Measurements from ENCODE around the gene DHRS7. TPM values are rescaled to one million over a fixed set of nuclear protein-coding genes. Genes with fewer than 3 reads are reported as not detected.
"Not testable (repeated sequence)": the region's sequence is repeated elsewhere in the genome, so short reads cannot be mapped to it uniquely, and the experiment has no call there.

The DHRS7 gene
- total RNA-seq, 1 donor from 2014 or later = 73.5 TPM

DNA sequence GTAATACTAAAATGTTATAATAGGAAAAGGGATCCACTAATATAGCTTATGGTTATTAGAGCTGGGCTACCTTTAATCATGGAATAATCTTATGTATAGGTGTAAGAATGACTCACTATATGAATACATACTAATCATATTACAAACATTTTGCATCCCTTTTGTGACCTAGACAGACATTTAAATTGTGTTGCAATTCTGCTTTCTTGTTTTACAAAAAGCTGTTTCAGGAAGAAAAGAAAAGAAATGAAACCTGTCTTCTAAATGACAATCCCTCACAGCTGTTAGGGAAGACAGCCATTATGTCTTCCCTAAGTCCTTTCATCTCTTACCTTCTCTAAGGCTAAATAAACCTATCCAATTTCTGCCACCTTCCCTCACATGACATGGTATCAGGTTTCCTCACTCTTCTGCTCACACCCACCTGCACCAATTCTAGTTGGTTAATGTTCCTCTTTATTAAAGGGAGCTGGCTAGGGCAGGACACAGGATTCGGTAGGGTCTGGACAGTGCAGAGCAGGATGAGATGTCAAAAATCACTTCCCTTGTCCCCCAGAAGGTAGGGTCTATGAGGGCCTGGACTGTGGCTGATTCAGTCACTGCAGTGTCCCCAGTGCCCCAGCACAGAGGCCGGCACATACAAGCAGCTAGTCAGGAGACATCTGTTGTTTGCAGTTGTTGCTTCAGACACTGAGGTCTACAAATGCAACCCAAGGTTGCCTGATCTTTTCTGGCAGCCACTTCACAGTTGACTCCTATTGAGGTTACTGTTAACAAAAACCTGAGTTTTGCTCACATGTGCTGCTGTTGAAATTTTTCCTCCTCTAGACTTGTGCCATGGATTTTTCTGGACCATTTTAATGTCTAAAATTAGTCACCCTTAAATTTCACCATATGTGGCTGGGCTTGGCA is 3.7 kb downstream of the DHRS7 start:
- intact Hi-C loops (cut with DNase I) = no loop called here
- DNase-seq (ENCODE audit: low spot score) = no peak
- ATAC-seq = peak; percentile 48

DNA sequence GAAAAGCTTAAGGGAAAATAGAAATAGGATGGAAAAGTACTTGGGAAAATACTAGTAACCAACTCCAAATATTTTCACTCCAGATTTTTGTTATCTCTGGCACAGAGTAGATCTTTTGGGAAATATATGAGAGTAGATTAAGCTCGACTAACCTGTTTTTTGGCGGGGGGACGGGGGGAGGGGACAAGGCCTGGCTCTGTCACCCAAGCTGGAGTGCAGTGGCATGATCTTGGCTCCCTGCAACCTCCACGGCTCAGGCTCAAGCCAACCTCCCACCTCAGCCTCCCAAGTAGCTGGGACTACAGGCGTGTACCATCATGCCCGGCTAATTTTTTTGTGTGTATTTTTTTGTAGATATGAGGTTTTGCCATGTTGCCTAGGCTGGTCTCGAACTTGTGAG is 4.8 kb downstream of the DHRS7 start:
- DNase-seq (ENCODE audit: low spot score) (no peak), ATAC-seq (no peak)
- intact Hi-C loops (cut with DNase I) = no loop called here

DNA sequence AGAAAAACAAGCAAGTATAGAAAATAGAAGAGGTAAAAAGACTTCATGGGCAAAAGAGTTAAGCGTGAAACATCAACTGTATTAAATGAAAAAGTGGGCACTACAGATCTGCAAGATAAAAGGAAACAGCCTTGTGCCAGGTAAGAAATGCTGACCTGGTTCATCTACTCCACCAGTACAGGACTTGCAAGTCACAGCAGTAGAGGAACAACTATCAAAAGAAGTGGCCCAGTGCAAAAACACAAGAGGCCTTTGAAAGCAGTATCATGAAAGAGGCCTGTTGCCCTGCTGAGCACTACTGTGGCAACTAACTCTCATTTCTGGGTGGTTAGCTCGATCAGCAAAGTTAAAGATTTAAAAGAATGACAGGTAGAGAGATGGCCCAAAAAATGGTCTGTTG is 10.5 kb downstream of the DHRS7 start:
- ATAC-seq = no peak
- intact Hi-C loops (cut with DNase I) = no loop called here
- DNase-seq (ENCODE audit: low spot score) = no peak

DNA sequence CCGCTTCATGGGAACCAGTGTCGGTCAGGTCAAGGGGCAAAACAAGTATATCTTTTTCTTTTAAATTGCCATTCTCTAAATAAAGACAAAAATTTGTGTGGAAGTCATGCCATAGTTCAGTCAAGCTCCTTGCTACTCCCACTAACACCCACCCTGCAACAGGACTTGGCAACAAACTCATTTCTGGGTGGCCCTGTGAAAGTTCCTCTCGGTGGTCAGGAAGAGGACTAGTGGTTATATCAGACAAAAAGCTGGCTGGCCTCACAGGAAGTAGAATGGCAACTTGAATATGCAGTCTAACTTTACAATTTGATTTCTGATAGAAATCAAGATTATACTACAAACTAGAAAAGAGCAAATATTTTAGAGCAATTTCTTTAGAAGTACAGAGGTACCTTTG is 11.2 kb downstream of the DHRS7 start:
- ATAC-seq (no peak), DNase-seq (ENCODE audit: low spot score) (no peak)
- intact Hi-C loops (cut with DNase I) = no loop called here

DNA sequence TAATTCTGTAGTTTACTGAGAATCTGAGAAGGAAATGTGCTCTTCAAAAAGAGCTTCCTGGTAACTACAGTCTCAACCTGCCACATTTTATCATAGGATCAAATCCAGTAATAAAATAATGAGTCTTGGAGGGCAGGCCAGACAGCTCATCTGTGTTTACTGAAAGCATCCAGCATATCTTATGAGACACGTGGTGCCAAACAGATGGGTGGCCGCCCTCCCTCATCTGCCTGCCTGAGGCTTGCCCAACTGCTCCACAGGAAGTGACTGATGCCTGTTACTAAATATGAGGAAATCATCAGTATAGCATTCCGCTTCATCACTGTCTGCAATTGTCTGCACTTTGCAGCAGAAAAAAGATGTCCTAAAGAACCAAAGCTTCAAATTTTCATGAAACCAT is 13.5 kb downstream of the DHRS7 start:
- intact Hi-C loops (cut with DNase I) = no loop called here
- DNase-seq (ENCODE audit: low spot score) (peak; percentile 70), ATAC-seq (peak; percentile 94)

DNA sequence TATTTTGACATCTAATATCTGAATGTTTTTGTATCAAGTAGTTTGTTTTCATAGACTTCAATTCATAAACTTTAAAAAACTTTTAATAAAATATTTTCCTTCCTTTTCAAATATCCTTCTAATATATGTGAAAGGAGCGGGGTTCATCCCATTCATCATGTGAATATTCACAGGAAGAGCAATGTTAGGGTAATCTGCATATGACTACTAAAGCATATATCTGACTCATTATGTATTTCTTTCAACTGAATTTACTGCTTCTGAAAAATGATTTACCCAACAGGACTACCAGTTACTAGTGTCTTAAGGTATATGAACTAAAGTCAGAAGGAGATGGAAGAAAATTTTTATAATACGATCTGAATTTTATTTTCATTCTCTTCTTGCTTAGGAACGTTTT is 30.5 kb downstream of the DHRS7 start:
- intact Hi-C loops (cut with DNase I) = no loop called here
- ATAC-seq (no peak), DNase-seq (ENCODE audit: low spot score) (no peak)

DNA sequence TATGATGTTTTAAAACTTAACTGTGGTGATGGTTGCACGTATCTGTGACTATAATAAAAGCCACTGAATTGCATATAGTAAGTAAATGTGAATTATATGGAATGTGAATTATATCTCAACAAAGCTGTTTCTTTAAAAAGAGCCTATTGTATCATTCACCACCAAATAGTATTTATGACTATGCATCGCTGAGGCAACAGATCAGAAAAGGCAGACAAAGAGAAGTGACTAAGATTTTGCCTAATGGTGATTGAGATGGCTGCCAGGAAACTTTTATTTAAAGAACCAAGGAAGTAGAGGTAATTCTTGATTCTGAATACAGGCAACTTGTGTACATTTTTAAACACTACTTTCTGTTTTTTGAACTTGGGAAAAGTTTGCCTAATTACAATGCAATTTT is 31.7 kb downstream of the DHRS7 start:
- no peak for DNase-seq (ENCODE audit: low spot score)
- intact Hi-C loops (cut with DNase I) = no loop called here
- no peak for ATAC-seq

DNA sequence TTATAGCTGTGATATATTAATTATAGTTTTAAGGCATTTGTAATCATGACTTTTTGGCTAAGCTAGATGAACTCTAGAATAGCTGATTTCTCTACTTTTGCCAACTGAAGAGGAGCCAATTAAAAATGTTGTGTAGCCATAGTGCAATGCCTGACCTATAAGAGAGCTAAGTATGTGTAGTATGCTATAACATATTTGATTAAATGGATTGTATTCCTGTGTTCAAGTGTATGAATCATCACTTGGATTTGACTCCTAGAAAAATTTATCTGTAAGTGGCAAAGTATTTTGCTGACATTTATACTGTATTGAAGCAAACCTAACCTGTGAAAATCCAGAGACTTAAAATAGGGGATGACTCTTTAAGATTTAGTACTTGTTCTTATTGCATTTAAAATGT is 39.3 kb downstream of the DHRS7 start:
- intact Hi-C loops (cut with DNase I) = no loop called here
- no peak for DNase-seq (ENCODE audit: low spot score)
- no peak for ATAC-seq

DNA sequence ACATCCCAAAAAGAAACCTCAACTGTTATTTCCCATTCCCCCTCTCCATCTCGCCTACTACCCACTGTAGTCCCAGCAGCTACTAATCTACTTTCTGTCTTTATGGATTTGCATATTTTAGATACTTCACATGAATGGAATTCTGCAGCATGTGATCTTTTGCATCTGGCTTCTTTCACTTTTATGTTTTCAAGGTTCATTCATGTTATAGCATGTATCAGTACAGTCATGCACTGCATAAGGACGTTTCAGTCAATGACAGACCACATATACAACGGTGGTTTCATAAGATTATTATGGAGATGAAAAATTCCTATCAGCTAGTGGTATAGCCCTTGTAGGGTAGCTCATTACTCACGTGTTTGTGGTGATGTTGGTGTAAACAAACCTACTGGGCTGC is 49.0 kb downstream of the DHRS7 start:
- DNase-seq (ENCODE audit: low spot score) (no peak), ATAC-seq (no peak)
- intact Hi-C loops (cut with DNase I) = no loop called here

DNA sequence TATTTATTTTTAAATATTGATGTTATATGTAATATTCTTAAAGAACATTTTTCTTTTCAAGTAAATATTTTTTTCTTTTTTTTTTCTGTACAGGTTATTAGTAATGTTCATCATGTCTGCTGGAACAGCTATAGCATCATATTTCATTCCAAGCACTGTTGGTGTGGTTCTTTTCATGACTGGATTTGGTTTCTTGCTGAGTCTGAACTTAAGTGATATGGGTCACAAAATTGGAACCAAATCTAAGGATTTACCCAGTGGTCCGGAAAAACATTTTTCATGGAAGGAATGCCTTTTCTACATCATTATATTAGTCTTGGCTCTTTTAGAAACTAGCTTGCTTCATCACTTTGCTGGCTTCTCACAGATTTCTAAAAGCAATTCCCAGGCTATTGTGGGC is 50.3 kb downstream of the DHRS7 start:
- DNase-seq (ENCODE audit: low spot score) (no peak), ATAC-seq (no peak)
- intact Hi-C loops (cut with DNase I) = no loop called here

DNA sequence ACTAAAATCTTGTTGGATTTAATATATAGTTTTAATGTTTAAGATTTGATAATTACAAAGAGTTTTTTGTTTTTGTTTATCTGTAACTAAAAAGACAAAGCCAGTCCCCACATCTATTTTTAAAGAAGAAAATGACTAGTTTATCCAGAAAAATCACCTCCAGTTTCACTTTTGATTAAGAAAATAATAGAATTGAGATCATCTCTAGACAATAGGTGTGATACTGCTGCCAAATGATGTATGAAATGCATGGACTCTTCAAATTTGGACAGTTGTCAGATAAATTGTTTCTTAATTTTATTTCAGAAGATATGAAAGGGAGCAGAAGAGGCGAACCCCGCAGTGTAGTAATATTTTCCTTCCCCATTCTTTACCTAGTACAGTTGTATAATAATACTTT is 53.5 kb downstream of the DHRS7 start:
- intact Hi-C loops (cut with DNase I) = no loop called here
- DNase-seq (ENCODE audit: low spot score) (no peak), ATAC-seq (no peak)

DNA sequence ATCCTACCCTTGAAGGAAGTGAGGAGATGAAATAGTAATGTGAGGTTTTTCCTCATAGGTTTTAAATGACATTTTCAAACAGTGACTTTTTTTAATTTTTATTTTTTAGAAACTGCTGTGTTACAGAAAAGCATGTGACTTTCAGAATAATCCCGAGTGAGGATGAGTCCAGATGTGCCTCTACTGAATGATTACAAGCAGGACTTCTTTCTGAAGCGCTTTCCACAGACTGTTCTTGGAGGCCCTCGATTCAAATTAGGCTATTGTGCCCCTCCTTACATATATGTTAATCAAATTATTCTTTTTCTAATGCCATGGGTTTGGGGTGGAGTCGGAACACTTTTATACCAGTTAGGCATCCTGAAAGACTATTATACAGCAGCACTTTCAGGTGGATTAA is 57.7 kb downstream of the DHRS7 start:
- intact Hi-C loops (cut with DNase I) = no loop called here
- no peak for DNase-seq (ENCODE audit: low spot score)

DNA sequence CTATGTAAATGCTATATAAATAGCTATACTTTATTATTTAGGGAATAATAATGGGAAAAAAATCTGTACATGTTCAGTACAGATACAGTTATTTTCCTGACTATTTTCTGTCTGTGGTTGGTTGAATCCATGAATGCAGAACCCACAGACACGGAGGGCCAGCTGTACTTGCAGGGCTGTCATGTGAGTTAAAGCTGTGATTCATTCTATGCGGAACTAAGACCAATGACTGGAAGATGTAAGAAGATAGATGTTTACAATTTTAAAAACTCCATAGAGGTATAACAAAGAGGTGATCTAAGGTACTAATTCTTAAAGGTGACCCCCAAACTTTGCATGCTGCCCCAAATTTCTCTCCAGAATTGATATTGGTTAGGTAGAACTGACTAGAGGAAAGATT is 58.9 kb downstream of the DHRS7 start:
- no peak for DNase-seq (ENCODE audit: low spot score)
- ATAC-seq = peak; percentile 64
- intact Hi-C loops (cut with DNase I) = no loop called here

More for the DNA sequence above, 57.7 kb downstream of the DHRS7 start:
- ATAC-seq = no peak

DNA sequence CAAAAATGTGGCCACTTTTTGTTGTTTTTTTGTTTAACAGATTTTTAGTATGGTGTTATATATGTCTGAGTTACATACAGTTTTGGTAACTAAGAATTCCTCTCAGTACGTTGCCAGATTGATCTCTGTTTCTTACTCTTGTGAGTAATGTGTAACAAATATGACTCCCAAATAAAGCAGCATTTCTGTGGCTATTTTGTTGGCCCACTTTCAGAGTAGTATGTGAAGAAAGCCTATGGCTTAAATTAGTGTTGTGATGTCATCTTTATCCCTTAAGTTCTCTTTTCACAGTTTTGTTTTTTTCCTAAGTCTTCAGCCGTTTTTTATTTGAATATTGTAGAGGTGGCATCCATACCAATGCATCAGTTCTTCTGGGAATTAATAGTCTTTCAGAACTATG is 62.8 kb downstream of the DHRS7 start:
- ATAC-seq = no peak

DNA sequence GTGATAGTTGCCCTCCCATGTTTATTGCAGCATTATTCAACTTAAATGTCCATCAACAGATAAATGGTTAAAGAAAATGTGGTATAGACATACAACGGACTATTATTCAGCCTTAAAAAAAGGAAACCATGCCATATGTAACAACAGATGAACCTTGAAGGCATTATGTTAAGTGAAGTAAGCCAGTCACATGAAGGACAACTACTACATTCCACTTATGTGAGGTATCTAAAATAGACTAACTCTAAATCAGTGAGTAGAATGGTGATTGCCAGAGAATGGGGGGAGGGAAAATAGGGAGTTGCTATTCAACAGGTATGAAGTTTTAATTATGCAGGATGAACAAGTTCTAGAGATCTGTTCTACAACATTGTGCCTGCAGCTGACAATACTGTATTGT is 63.4 kb downstream of the DHRS7 start:
- ATAC-seq = no peak
- intact Hi-C loops (cut with DNase I) = no loop called here
- no peak for DNase-seq (ENCODE audit: low spot score)

More for the DNA sequence above, 62.8 kb downstream of the DHRS7 start:
- intact Hi-C loops (cut with DNase I) = no loop called here
- no peak for DNase-seq (ENCODE audit: low spot score)

DNA sequence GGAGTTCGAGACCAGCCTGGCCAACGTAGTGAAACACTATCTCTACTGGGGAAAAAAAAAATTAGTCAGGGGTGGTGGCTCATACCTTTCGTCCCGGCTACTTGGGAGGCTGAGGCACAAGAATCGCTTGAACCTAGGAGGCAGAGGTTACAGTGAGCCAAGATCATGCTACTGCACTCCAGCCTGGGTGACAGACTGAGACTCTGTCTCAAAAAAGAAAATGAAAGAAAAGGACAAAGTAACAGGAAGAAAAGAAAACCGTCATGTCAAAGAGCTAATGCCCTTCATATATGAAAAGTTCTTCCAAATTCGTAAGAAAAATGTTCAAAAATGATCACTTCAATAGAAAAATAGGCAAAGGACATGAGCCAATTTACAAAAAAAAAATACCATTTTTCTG is 65.3 kb downstream of the DHRS7 start:
- ATAC-seq = not testable (repeated sequence)

DNA sequence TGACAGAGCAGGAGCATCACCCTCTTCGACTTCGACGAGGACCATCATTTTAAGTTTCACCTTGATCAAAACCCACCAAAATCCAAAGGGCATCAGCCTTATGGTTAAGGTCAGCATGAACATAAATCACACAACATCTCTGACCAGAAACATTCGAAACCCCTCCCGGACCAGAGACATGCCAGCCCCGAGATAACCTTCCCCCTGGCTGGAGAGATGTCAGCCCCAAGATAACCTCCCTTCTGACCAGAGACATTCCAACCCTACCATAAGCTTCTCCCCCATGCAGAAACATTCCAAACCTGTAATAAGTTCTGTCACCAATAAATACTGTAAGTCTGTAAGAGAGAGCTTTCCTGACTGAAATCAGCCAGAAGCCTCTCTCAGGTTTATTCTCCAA is 67.2 kb downstream of the DHRS7 start:
- DNase-seq (ENCODE audit: low spot score) = no peak
- intact Hi-C loops (cut with DNase I) = no loop called here
- no peak for ATAC-seq

More for the DNA sequence above, 65.3 kb downstream of the DHRS7 start:
- intact Hi-C loops (cut with DNase I); DNase-seq (ENCODE audit: low spot score): not testable (repeated sequence)

DNA sequence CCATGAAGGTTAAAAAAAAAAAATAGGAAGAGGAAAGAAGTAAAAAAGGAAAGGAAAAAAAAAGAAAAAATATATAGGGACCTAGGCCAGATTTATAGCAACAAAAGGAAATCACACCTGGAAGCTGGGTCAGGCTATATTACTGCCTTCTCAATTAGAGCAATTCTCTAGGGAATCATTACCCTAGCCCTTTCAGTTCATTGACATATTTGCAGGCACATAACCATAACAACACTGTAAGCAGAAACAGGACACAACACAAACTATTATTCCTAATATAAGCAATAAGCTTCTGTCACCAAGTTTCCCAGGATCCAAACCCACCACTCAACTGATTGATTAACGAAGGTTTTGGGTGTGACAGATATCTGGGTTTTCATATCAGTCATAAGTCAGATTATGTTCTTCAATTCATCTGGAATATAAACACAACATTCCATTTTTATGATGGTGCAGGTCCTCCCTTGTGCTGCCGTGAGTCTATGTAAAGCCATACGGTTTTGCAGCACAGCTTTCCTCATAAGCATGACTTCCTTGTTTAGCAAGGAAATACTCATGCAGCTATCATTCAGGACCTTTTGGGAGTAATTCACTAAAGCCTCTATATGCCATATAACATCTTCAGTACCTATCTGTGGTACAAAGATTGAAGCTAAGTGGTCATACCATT is 69.3 kb downstream of the DHRS7 start:
- intact Hi-C loops (cut with DNase I) = no loop called here
- DNase-seq (ENCODE audit: low spot score) = no peak
- no peak for ATAC-seq

DNA sequence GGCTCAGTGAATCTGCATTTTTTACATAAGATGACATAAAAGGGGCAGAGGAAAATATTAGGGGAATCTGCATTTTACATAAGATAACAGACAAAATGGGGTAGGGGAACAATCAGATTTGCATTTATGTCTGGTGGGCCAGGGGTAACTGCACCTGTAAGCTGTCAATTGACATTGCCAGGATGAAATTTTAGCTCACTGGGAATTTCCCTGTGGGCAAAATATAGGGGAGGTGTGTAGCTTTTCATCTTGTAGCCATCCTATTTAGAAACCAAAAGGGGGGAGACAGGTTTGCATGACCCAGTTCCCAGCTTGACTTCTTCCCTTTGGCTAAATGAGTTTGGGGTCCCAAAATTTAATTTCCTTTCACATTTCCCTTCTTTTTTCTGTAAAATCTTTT is 70.0 kb downstream of the DHRS7 start:
- DNase-seq (ENCODE audit: low spot score) (no peak), ATAC-seq (no peak)
- intact Hi-C loops (cut with DNase I) = no loop called here

DNA sequence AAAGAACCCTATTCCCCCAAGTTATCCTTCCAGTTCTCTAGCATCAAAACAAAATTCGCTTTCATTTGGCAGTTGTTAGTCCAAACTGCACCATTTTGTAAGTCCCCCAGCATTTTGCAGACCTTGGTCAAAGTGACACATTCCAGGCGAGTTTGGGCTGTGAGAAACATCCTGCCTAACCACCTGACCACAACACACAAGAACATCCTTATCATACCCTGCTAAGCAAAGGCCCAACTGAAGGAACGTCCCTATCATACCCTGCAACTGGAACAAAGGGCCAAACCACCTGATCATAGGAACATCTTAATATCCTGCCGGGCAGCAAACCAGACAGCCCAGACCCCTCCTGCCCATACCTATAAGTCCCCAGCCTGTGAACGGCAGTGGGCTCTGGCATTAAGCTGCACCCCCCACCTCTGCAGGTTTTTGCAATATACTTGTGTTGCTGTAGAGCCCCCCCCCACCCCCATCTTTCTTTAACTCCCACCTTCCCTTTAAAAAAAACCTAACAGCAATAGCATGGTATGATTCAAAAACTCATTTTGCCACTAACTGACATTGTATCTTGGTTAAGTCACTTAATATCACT is 70.8 kb downstream of the DHRS7 start:
- no peak for DNase-seq (ENCODE audit: low spot score)
- ATAC-seq = no peak
- intact Hi-C loops (cut with DNase I) = no loop called here
